Osteocyte (in vitro differentiated cells): Measurements from ENCODE around the gene KDM2B. TPM values are rescaled to one million over a fixed set of nuclear protein-coding genes. Genes with fewer than 3 reads are reported as not detected.

ENCODE experiments used
- DNase-seq: peaks from one replicate; pipeline ENCODE4 v3.0.0; 2021; ENCODE audit warnings: mixed read lengths; ENCODE audit not compliant: unreplicated experiment; ENCODE audit errors: extremely low spot score
- H3K27ac Mint-ChIP-seq: one replicate; pipeline ENCODE4 v1.8.0; 2021; ENCODE audit warnings: mild to moderate bottlenecking, mixed read lengths; ENCODE audit not compliant: unreplicated experiment
- H3K27me3 Mint-ChIP-seq: one replicate; pipeline ENCODE4 v1.8.0; 2021; ENCODE audit warnings: mixed read lengths; ENCODE audit not compliant: unreplicated experiment
- H3K36me3 Mint-ChIP-seq: one replicate; pipeline ENCODE4 v1.8.0; 2021; ENCODE audit warnings: mixed read lengths; ENCODE audit not compliant: unreplicated experiment
- H3K4me1 Mint-ChIP-seq: one replicate; pipeline ENCODE4 v1.8.0; 2021; ENCODE audit warnings: mixed read lengths; ENCODE audit not compliant: unreplicated experiment
- H3K4me3 Mint-ChIP-seq: one replicate; pipeline ENCODE4 v1.8.0; 2021; ENCODE audit warnings: mild to moderate bottlenecking, moderate library complexity, mixed read lengths; ENCODE audit not compliant: unreplicated experiment
- H3K9me3 Mint-ChIP-seq: one replicate; pipeline ENCODE4 v1.8.0; 2021; ENCODE audit warnings: mixed read lengths; ENCODE audit not compliant: unreplicated experiment
- CTCF ChIP-seq: fragments of 200-600 bp; sonication (generic); IDR thresholded peaks from 2 replicates; pipeline ENCODE4 v1.5.0; 2021; ENCODE audit warnings: antibody characterized with exemption, mild to moderate bottlenecking, moderate library complexity
- total RNA-seq: library from RNA; stranded (reverse); gene quantifications from 2 replicates; pipeline ENCODE4 v1.2.1, GENCODE V29; 2021

The KDM2B gene
- total RNA-seq, 1 donor from 2014 or later, result 31.9 TPM

- no peaks in the 10 kb centered on the region for H3K4me1 Mint-ChIP-seq
- no peaks in the 10 kb centered on the region for H3K9me3 Mint-ChIP-seq
- TF ChIP-seq CTCF, result no peak
- H3K4me3 Mint-ChIP-seq, result no peak overlapping the region
- H3K27me3 Mint-ChIP-seq, result no peaks in the 10 kb centered on the region
- no peak overlapping the region for H3K27ac Mint-ChIP-seq
- H3K36me3 Mint-ChIP-seq, result peaks cover 6% of the 10 kb centered on the region
- no peak for DNase-seq
Observed at GRCh38 chr12:121476477-121476876, 104.3 kb downstream of the KDM2B start.

GRCh38 chr12:121475279-121475678 lies 105.5 kb downstream of the KDM2B start:
- no peak for DNase-seq
- Mint-ChIP-seq H3K27me3 (no peaks in the 10 kb centered on the region), H3K27ac (no peak overlapping the region), H3K4me3 (no peak overlapping the region), H3K36me3 (peaks cover 6% of the 10 kb centered on the region), H3K9me3 (no peaks in the 10 kb centered on the region), H3K4me1 (no peaks in the 10 kb centered on the region)
- TF ChIP-seq CTCF, result no peak

GRCh38 chr12:121472150-121472905 lies 108.5 kb downstream of the KDM2B start:
- Mint-ChIP-seq H3K4me3 (no peak overlapping the region), H3K27me3 (no peaks in the 10 kb centered on the region), H3K4me1 (no peaks in the 10 kb centered on the region), H3K9me3 (no peaks in the 10 kb centered on the region), H3K36me3 (peaks cover 2% of the 10 kb centered on the region), H3K27ac (no peak overlapping the region)
- DNase-seq, result no peak
- no peak for TF ChIP-seq CTCF

- Mint-ChIP-seq H3K27me3 (no peaks in the 10 kb centered on the region), H3K27ac (no peak overlapping the region), H3K36me3 (peaks cover 2% of the 10 kb centered on the region), H3K4me3 (no peak overlapping the region), H3K4me1 (peaks cover 6% of the 10 kb centered on the region), H3K9me3 (no peaks in the 10 kb centered on the region)
- no peak for TF ChIP-seq CTCF
- no peak for DNase-seq
Observed at GRCh38 chr12:121470751-121471150, 110.1 kb downstream of the KDM2B start.

- Mint-ChIP-seq H3K4me1 (peaks cover 14% of the 10 kb centered on the region), H3K27me3 (no peaks in the 10 kb centered on the region), H3K9me3 (no peaks in the 10 kb centered on the region), H3K27ac (no peak overlapping the region), H3K4me3 (no peak overlapping the region), H3K36me3 (no peaks in the 10 kb centered on the region)
- DNase-seq, result no peak
- TF ChIP-seq CTCF, result no peak
Observed at GRCh38 chr12:121468499-121468801, 112.4 kb downstream of the KDM2B start.
